ENCODE data around the gene MAST3. TPM values are rescaled to one million over a fixed set of nuclear protein-coding genes. Genes with fewer than 3 reads are reported as not detected.
"Not testable (repeated sequence)": the region's sequence is repeated elsewhere in the genome, so short reads cannot be mapped to it uniquely, and the experiment has no call there.

The MAST3 gene
- total RNA-seq, 1 experiment from 2014 or later = 10.4 TPM

DNA sequence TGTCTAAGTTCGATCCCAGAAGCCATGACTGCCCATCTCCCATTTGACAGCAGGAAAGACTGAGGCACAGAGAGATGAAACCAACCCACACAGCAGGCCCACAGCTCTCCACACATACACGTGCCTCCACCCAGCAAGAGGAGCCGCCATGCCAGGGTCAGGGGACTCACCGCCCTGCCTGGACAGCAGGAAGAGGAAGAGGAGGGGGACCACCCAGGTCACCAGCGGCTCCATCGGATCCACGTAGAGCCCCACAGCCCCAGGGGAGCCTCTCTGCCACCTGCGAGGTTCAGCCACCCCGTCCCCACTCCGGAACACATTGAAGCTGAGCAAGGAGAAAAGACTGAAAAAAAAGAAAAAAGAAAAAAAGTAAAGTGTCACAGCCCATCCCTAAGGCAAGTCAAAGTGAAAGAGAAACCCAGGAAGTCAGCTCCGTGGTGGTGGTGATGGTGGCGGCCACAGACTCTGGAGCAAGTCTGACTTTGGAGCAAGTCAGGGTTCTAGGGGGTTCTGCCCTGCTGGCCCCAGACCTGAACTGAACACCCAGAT is 10.9 kb upstream of the MAST3 start, which contains the start of gene IL12RB1:
IL12RB1 (minus strand) TSS at position 345 of the 549 bp plus-strand sequence; CDS start at position 234, 111 bp downstream.
- H3K4me2 ChIP-seq (ENCODE audit: insufficient read depth, insufficient read length, low read length) = no peak within 1 kb of the TSS
- Mint-ChIP-seq H3K27ac (no peak within 1 kb of the TSS), H3K4me1 (no peaks in the 10 kb centered on the region), H3K4me3 (no peak within 1 kb of the TSS), H3K27me3 (ENCODE audit: low read depth) (peaks cover 9% of the 10 kb centered on the region), H3K36me3 (ENCODE audit: insufficient read depth in 1 of 3, low read depth in 3 of 3) (no peaks in the 10 kb centered on the region), H3K9me3 (peaks cover 4 to 8% of the 10 kb centered on the region in 2 experiments; a peak in 3 of 5 replicates)
- no peak within 1 kb of the TSS for H3K14ac ChIP-seq (ENCODE audit: insufficient read depth, low read length)
- no peak within 1 kb of the TSS for H3K23ac ChIP-seq (ENCODE audit: insufficient read length, low read depth, low read length)
- H3K79me2 ChIP-seq (ENCODE audit: insufficient read depth, low read length) = no peaks in the 10 kb centered on the region
- no peaks in the 10 kb centered on the region for H3K27me3 ChIP-seq (ENCODE audit: insufficient read depth, low read length)
- no peak within 1 kb of the TSS for H2BK5ac ChIP-seq (ENCODE audit: insufficient read length, low read length)
- H2AFZ ChIP-seq (ENCODE audit: low read length) = no peak within 1 kb of the TSS
- no peaks in the 10 kb centered on the region for H3K79me1 ChIP-seq (ENCODE audit: insufficient read depth, low read depth, low read length, poor library complexity, severe bottlenecking)
- H3T11ph ChIP-seq (ENCODE audit: low read length) = no peak within 1 kb of the TSS
- H2BK12ac ChIP-seq (ENCODE audit: insufficient read length, low read depth, low read length) = no peak within 1 kb of the TSS
- no peaks in the 10 kb centered on the region for H4K20me1 ChIP-seq (ENCODE audit: control insufficient read depth, insufficient read depth, insufficient read length)
- H3K56ac ChIP-seq (ENCODE audit: insufficient read length, low read depth, low read length) = no peak within 1 kb of the TSS
- H3K9me3 ChIP-seq (ENCODE audit: control insufficient read depth, low read depth, low read length) = no peaks in the 10 kb centered on the region
- DNase-seq = no peak
- no peak within 1 kb of the TSS for H3K27ac ChIP-seq (ENCODE audit: insufficient read length, low read depth, low read length)
- H4K91ac ChIP-seq (ENCODE audit: insufficient read length, low read depth, low read length) = no peak within 1 kb of the TSS
- WGBS (ENCODE audit: extremely low coverage, insufficient read length, low lambda C conversion rate) = no CpG with 5 or more reads among the region's 12 CpGs
- no peak within 1 kb of the TSS for H3K4ac ChIP-seq (ENCODE audit: low read depth, low read length)
- H2BK20ac ChIP-seq (ENCODE audit: low read depth, low read length, poor library complexity, severe bottlenecking) = no peak within 1 kb of the TSS
- no peak within 1 kb of the TSS for H4K5ac ChIP-seq (ENCODE audit: insufficient read length, low read depth, low read length)
- no peaks in the 10 kb centered on the region for H3K4me1 ChIP-seq (ENCODE audit: insufficient read depth, low read length)
- no peak within 1 kb of the TSS for H2BK120ac ChIP-seq (ENCODE audit: low read depth, low read length, poor library complexity, severe bottlenecking)
- H4K8ac ChIP-seq (replicated peaks; ENCODE audit: insufficient read length, low read depth, low read length) = no peak within 1 kb of the TSS
- TF ChIP-seq, protein P1, sequence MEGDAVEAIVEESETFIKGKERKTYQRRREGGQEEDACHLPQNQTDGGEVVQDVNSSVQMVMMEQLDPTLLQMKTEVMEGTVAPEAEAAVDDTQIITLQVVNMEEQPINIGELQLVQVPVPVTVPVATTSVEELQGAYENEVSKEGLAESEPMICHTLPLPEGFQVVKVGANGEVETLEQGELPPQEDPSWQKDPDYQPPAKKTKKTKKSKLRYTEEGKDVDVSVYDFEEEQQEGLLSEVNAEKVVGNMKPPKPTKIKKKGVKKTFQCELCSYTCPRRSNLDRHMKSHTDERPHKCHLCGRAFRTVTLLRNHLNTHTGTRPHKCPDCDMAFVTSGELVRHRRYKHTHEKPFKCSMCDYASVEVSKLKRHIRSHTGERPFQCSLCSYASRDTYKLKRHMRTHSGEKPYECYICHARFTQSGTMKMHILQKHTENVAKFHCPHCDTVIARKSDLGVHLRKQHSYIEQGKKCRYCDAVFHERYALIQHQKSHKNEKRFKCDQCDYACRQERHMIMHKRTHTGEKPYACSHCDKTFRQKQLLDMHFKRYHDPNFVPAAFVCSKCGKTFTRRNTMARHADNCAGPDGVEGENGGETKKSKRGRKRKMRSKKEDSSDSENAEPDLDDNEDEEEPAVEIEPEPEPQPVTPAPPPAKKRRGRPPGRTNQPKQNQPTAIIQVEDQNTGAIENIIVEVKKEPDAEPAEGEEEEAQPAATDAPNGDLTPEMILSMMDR (conservative IDR thresholded peaks at IDR 0.05) = no peak
- H3K18ac ChIP-seq (ENCODE audit: insufficient read length, low read depth, low read length) = no peak within 1 kb of the TSS
- H2BK15ac ChIP-seq (ENCODE audit: low read depth, low read length) = no peak within 1 kb of the TSS
- H2AK5ac ChIP-seq (ENCODE audit: insufficient read length, low read length) = no peak within 1 kb of the TSS
- no peak within 1 kb of the TSS for H3K9ac ChIP-seq (ENCODE audit: extremely low read depth, insufficient read length, low read length)
- H3K23me2 ChIP-seq (ENCODE audit: insufficient read length, low read depth, low read length, poor library complexity, severe bottlenecking) = no peaks in the 10 kb centered on the region

DNA sequence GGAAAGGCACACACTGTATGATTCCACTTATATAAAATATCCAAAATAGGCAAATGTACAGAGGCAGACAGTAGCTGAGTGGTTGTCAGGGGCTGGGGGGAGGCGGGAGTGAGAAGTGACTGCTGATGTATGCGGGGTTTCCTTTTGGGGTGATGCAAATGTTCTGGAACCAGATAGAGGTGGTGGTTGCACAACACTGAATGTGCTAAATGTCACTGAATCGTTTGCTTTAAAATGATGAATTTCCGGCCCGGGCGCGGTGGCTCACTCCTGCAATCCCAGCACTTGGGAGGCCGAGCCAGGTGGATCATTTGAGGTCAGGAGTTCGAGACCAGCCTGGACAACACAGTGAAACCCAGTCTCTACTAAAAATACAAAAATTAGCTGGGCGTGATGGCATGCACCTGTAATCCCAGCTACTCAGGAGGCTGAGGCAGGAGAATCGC is 8.5 kb upstream of the MAST3 start:
- H2BK15ac ChIP-seq (ENCODE audit: low read depth, low read length); H3K27me3 ChIP-seq (ENCODE audit: insufficient read depth, low read length); H4K5ac ChIP-seq (ENCODE audit: insufficient read length, low read depth, low read length); H3K9me3 ChIP-seq (ENCODE audit: control insufficient read depth, low read depth, low read length); H4K91ac ChIP-seq (ENCODE audit: insufficient read length, low read depth, low read length); H4K8ac ChIP-seq (replicated peaks; ENCODE audit: insufficient read length, low read depth, low read length); H2AK5ac ChIP-seq (ENCODE audit: insufficient read length, low read length); H3K56ac ChIP-seq (ENCODE audit: insufficient read length, low read depth, low read length); H3K4me2 ChIP-seq (ENCODE audit: insufficient read depth, insufficient read length, low read length); H3K9me3 Mint-ChIP-seq; H3K4me3 Mint-ChIP-seq; H3K27ac ChIP-seq (ENCODE audit: insufficient read length, low read depth, low read length); H2BK5ac ChIP-seq (ENCODE audit: insufficient read length, low read length); H3K23me2 ChIP-seq (ENCODE audit: insufficient read length, low read depth, low read length, poor library complexity, severe bottlenecking); H2BK20ac ChIP-seq (ENCODE audit: low read depth, low read length, poor library complexity, severe bottlenecking); H3K27me3 Mint-ChIP-seq (ENCODE audit: low read depth); H2BK12ac ChIP-seq (ENCODE audit: insufficient read length, low read depth, low read length); H3K4me1 Mint-ChIP-seq; DNase-seq; H3K36me3 Mint-ChIP-seq (ENCODE audit: insufficient read depth in 1 of 3, low read depth in 3 of 3); H2BK120ac ChIP-seq (ENCODE audit: low read depth, low read length, poor library complexity, severe bottlenecking); H4K20me1 ChIP-seq (ENCODE audit: control insufficient read depth, insufficient read depth, insufficient read length); H2AFZ ChIP-seq (ENCODE audit: low read length); H3K4me1 ChIP-seq (ENCODE audit: insufficient read depth, low read length); H3K79me2 ChIP-seq (ENCODE audit: insufficient read depth, low read length); H3T11ph ChIP-seq (ENCODE audit: low read length); H3K23ac ChIP-seq (ENCODE audit: insufficient read length, low read depth, low read length); H3K4ac ChIP-seq (ENCODE audit: low read depth, low read length); H3K18ac ChIP-seq (ENCODE audit: insufficient read length, low read depth, low read length); H3K9ac ChIP-seq (ENCODE audit: extremely low read depth, insufficient read length, low read length); H3K79me1 ChIP-seq (ENCODE audit: insufficient read depth, low read depth, low read length, poor library complexity, severe bottlenecking); H3K14ac ChIP-seq (ENCODE audit: insufficient read depth, low read length): not testable (repeated sequence)
- WGBS (ENCODE audit: extremely low coverage, insufficient read length, low lambda C conversion rate) = no CpG with 5 or more reads among the region's 11 CpGs
- peak overlapping the region in 1 of 3 experiments; percentile 79; a peak in 1 of 7 replicates for H3K27ac Mint-ChIP-seq

All from H9 (cell line).